Measurements from ENCODE around the gene NAP1L1.

NAP1L1 gene

DNA sequence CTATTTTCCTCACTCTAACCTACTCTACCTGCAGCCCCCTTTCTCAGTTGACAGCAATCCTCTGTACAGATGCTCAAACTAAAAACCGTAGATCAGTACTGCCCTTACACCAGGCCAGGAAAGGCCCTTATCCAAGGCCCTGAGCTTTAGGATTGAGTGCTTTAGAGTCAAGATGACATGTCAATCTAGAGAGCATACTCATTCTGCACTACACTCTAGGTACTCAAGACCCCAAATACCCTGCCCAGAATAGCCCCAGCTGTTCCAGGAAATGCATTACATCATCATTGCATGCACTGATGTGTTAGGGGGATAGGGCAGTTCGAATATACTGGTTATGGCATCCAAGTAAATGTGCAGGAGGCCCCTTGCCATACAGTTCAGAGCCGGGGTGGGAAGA, 49.4 kb downstream of the NAP1L1 start:
- no peak for DNase-seq (ENCODE audit: insufficient read length, low spot score)
- TF ChIP-seq PAX5 (IDR thresholded peaks at IDR 0.05; ENCODE audit: insufficient read depth, low read length, severe bottlenecking): no peak
- TF ChIP-seq POLR2A (IDR thresholded peaks at IDR 0.05; ENCODE audit: low read depth, low read length): no peak
- TF ChIP-seq POLR2AphosphoS5 (IDR thresholded peaks at IDR 0.05; ENCODE audit: low read depth, low read length): no peak
- TF ChIP-seq POU2F2 (IDR thresholded peaks at IDR 0.05; ENCODE audit: low read depth, low read length): no peak
- no peak for TF ChIP-seq TAF1 (IDR thresholded peaks at IDR 0.05; ENCODE audit: low read depth, low read length)
- TF ChIP-seq SPI1 (IDR thresholded peaks at IDR 0.05; ENCODE audit: low read depth, low read length): no peak
- FAIRE-seq: no peak

DNA sequence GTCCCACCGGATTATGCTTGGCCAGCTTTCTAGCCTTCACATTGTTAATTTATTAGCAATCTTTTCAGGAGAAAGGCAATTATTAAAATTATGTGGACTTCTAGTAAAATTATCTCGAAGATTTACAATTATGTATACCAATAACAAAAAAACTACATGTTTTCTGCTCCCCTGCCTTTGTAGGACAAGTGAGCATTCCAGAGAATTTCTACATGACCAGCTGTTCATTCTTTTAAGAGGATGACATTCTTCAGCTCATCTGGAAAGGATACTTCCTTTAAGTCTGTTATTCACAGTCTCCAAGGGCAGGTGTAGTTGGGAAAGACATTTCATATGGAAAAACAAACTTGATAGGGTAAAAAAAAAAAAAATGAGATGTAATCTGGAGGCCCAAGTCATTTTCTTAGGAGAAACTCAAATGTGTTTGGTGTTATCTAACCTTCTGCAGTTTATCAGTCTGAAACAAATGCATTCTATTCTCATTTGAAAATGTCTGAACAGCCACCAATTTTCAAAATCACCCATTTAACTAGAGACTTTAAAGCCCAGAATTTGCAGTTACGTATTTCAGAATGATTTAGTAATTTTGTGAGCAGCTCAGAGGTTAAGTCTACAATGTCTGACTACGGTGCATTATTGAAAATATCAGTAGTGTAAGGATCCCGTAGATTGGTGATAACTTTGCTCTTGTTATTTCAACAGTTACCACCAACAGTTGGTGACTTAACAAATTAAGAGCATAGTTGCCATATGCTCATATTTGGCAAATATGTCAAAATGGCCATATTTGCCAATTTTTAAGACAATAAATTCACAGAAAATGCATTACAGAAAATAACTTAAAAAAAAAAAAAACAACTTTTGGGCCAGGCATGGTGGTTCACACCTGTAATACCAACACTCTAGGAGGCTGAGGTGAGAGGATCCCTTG, 51.1 kb downstream of the NAP1L1 start:
- no peak for FAIRE-seq
- DNase-seq (ENCODE audit: insufficient read length, low spot score): no peak
- TF ChIP-seq TAF1 (IDR thresholded peaks at IDR 0.05; ENCODE audit: low read depth, low read length) (no peak), POLR2A (IDR thresholded peaks at IDR 0.05; ENCODE audit: low read depth, low read length) (no peak), POU2F2 (IDR thresholded peaks at IDR 0.05; ENCODE audit: low read depth, low read length) (no peak)

DNA sequence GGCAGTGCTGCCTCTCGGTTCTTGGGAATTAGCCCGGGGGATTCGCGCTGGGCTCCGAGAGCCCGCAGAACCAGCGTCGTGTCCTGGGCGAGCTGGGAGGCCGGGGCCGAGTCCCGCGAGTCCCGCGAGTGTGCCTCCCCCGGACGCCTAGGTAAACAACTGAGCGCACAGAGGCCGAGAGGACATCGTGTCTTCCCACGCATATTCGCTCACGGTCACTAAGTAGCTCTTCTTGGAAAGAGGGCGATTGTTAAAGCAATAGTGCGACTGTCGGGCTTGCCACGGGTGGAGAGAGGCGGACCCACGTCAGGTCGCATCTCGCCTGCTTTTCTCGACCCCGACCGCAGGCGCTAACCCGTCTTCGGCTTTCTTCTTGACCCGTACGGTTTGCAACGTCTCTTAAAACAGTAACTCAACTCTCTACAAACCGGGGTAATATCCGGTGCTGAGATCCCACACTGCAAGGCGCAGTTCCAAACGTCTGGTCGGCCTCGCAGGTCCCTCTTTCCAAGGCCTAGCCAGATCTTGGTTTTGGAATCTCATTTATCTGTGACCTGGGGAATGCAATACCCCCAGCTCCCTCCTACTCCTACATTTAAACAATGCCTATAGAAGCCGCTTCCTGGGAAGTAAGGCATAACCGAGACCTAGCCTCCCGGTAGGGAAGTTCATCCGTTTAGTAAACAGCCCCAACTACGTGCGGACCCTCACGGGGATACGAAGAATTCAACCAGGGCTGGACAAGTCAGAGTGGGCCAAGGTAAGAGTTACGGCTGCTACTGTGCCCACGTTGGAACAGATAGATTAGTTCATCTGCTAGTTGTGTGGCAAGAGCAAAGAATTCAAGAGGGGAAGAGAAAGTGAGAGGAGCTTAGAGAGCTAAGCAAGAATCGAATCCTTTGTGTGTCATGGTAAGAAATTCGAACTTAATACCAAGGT, 52.2 kb downstream of the NAP1L1 start:
- DNase-seq (ENCODE audit: insufficient read length, low spot score) (peak; percentile 29), FAIRE-seq (peak; percentile 80)
- peak; percentile 43; the same call in 1 of the 2 replicates for TF ChIP-seq POU2F2 (IDR thresholded peaks at IDR 0.05; ENCODE audit: low read depth, low read length)
- TF ChIP-seq SPI1 (IDR thresholded peaks at IDR 0.05; ENCODE audit: low read depth, low read length): peak; percentile 43
- peak; percentile 66; the same call in 1 of the 2 replicates for TF ChIP-seq POLR2A (IDR thresholded peaks at IDR 0.05; ENCODE audit: low read depth, low read length)
- no peak for TF ChIP-seq PAX5 (IDR thresholded peaks at IDR 0.05; ENCODE audit: insufficient read depth, low read length, severe bottlenecking)
- TF ChIP-seq TAF1 (IDR thresholded peaks at IDR 0.05; ENCODE audit: low read depth, low read length): no peak
- no peak; the same call in 1 of the 2 replicates for TF ChIP-seq POLR2AphosphoS5 (IDR thresholded peaks at IDR 0.05; ENCODE audit: low read depth, low read length)

DNA sequence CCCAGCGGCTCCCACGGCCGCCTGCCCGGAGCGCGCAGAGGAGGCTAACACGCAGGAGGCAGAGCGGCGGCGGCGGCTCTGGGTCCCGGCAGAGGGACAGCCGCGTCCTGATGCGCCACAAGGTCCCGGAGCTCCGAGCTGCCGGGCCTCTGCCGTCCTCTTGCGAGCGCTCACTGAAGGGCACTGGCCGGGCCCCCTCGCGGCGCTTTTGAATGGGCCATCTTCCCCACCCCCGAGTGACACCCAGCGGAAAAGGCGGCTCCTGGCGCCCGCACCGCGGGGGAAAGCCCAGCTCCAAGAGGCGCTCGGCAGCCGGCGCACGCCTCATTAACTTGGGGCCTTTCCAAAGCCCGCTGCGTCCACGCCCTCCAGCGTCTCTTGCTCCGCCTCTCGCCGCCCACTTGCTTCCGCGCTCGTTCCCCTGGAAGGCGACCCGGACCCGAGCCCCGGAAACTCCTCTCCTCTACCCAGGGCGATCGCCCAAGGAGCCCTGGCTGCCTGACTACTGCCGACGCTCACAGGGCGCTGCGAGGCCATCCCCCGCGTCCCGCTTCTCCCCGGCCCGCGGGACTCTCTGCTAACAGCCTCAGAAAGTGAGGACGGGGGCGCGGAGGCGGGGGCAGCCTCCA, 53.0 kb downstream of the NAP1L1 start, which contains the start of gene PHLDA1:
Gene PHLDA1, minus strand, starts transcription at position 363 of the 629 bp plus-strand sequence.
- TF ChIP-seq POU2F2 (IDR thresholded peaks at IDR 0.05; ENCODE audit: low read depth, low read length) (peak; percentile 46), POLR2AphosphoS5 (IDR thresholded peaks at IDR 0.05; ENCODE audit: low read depth, low read length) (peak; percentile 62), SPI1 (IDR thresholded peaks at IDR 0.05; ENCODE audit: low read depth, low read length) (no peak), TAF1 (IDR thresholded peaks at IDR 0.05; ENCODE audit: low read depth, low read length) (peak; percentile 56; the same call in 1 of the 2 replicates), POLR2A (IDR thresholded peaks at IDR 0.05; ENCODE audit: low read depth, low read length) (no peak; the same call in none of the 2 replicates), PAX5 (IDR thresholded peaks at IDR 0.05; ENCODE audit: insufficient read depth, low read length, severe bottlenecking) (peak; percentile 92)
- peak; percentile 82 for DNase-seq (ENCODE audit: insufficient read length, low spot score)
- peak; percentile 85 for FAIRE-seq

DNA sequence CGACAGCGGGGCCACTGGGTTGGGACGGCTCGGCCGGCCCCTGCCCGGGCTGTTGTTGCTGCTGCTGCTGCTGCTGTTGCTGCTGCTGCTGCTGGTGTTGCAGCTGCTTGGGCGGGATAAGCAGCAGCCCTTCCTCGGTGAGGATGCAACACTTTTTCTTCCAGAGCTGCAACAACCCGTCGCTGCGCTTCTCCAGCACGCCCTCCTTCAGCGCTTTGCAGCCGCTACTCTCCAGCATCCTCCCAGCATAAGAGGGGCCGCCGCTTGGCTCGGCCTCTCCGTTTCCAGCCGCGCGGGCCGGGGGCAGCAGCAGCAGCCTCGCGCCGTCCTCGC, 53.4 kb downstream of the NAP1L1 start:
- TF ChIP-seq POLR2AphosphoS5 (IDR thresholded peaks at IDR 0.05; ENCODE audit: low read depth, low read length) (no peak), PAX5 (IDR thresholded peaks at IDR 0.05; ENCODE audit: insufficient read depth, low read length, severe bottlenecking) (no peak), TAF1 (IDR thresholded peaks at IDR 0.05; ENCODE audit: low read depth, low read length) (no peak), SPI1 (IDR thresholded peaks at IDR 0.05; ENCODE audit: low read depth, low read length) (no peak), POU2F2 (IDR thresholded peaks at IDR 0.05; ENCODE audit: low read depth, low read length) (no peak), POLR2A (IDR thresholded peaks at IDR 0.05; ENCODE audit: low read depth, low read length) (no peak)
- DNase-seq (ENCODE audit: insufficient read length, low spot score) (no peak), FAIRE-seq (no peak)

DNA sequence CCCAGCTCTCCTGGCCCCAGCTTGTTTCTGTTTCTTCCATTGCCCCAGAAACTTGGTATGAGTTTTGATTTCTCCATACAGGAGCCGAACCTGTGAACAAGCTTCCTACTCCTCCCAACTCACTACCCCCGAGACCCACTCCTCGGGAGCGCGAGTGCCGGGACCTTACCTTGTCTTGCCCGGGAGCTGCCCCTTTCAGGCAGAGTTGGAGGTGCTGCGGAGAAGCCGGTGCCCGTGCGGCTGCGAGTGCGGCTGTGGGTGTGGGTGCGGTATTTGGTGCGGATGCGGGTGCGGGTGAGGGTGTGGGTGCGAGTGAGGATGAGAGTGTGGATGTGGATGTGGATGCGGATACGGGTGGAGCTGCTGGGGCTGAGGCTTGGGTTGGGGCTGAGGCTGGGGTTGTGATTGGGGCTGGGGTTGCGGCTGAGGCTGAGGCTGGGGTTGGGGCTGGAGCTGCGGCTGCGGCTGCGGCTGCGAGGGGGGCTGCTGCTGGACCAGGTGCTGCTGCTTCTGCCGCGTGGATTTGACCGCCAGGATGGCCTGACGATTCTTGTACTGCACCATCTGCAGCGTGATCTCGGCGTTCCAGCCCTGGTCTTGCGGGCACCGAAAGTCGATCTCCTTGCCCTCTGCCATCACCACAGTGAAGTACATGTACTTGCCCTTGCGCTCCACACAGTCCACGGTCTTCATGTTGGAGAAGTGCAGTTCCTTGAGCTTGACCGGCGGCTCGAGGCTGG, 54.0 kb downstream of the NAP1L1 start:
- TF ChIP-seq POLR2A (IDR thresholded peaks at IDR 0.05; ENCODE audit: low read depth, low read length) (no peak), POLR2AphosphoS5 (IDR thresholded peaks at IDR 0.05; ENCODE audit: low read depth, low read length) (no peak), SPI1 (IDR thresholded peaks at IDR 0.05; ENCODE audit: low read depth, low read length) (no peak), PAX5 (IDR thresholded peaks at IDR 0.05; ENCODE audit: insufficient read depth, low read length, severe bottlenecking) (no peak), POU2F2 (IDR thresholded peaks at IDR 0.05; ENCODE audit: low read depth, low read length) (no peak)
- peak; percentile 88 for FAIRE-seq

DNA sequence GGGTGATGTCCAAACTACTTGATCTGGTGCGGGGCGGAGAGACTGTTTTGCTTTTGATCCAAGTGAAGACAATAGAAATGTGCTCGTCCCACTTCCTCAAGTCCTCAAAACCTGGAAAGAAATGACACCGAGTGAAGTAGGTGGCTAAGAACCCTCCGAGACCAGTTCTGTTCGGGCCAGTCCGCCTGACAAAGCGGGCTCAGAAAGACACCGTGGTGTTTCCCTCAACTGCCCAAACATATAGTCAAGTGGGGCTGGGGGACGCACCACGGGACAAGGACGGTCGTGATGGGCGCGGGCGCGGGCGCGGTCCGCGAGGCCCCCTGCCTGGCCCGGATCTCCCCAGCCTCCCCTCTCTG, 54.5 kb downstream of the NAP1L1 start:
- FAIRE-seq: no peak
- DNase-seq (ENCODE audit: insufficient read length, low spot score): no peak
- TF ChIP-seq TAF1 (IDR thresholded peaks at IDR 0.05; ENCODE audit: low read depth, low read length) (no peak), SPI1 (IDR thresholded peaks at IDR 0.05; ENCODE audit: low read depth, low read length) (0 out of 2 replicates have a peak, but pooled peaks have one; percentile 20)

More for the DNA sequence above, 54.0 kb downstream of the NAP1L1 start:
- peak; percentile 19 for DNase-seq (ENCODE audit: insufficient read length, low spot score)

DNA sequence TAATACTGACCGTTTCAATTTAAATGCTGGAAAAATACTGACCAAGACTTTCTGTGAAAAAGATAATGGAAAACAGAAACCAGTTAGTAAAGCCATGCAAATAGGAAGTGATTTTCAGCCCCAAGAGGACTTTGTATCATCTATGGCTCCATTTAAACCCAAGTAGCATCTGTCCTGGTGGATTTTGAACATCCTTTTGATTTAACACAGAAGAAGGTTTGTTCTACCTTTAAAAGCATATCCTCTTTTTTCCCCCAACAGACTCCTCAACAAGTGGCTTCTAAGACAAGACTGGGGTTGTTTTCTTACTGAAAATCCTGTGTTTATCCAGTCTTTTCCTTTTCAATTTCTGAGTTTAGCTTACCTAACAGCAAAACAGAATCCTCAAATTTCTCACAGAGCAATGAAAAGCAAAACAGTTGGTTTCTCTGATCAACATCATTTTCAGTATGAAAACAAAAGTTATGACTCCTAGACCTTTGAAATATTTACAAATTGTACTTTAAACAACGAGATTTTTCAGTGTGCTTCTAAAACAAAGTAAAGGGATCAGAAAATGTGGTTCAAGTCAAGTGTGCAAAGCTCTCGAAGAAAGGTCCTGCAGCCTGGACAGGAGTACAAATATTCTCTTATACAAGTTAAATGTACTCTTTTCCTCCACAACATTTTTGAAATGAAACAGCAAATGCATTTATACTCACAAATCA, 55.8 kb downstream of the NAP1L1 start:
- DNase-seq (ENCODE audit: insufficient read length, low spot score) (no peak), FAIRE-seq (no peak)
- no peak for TF ChIP-seq POU2F2 (IDR thresholded peaks at IDR 0.05; ENCODE audit: low read depth, low read length)
- TF ChIP-seq POLR2A (IDR thresholded peaks at IDR 0.05; ENCODE audit: low read depth, low read length): no peak
- TF ChIP-seq POLR2AphosphoS5 (IDR thresholded peaks at IDR 0.05; ENCODE audit: low read depth, low read length): no peak
- no peak for TF ChIP-seq SPI1 (IDR thresholded peaks at IDR 0.05; ENCODE audit: low read depth, low read length)
- no peak for TF ChIP-seq TAF1 (IDR thresholded peaks at IDR 0.05; ENCODE audit: low read depth, low read length)
- TF ChIP-seq PAX5 (IDR thresholded peaks at IDR 0.05; ENCODE audit: insufficient read depth, low read length, severe bottlenecking): no peak

Data from GM12891 (cell line).